DND-41 (cell line): ENCODE data around the gene DPY19L1.
"Not testable (repeated sequence)": the region's sequence is repeated elsewhere in the genome, so short reads cannot be mapped to it uniquely, and the experiment has no call there.

Experiments
- CTCF ChIP-seq: IDR thresholded peaks from 2 replicates; pipeline ENCODE4 v1.5.1; 2012; ENCODE audit warnings: borderline replicate concordance, low read length, moderate library complexity, mild to moderate bottlenecking; ENCODE audit not compliant: poor library complexity, severe bottlenecking; ENCODE audit errors: extremely low read depth
- EZH2 ChIP-seq: IDR thresholded peaks from 3 replicates; pipeline ENCODE4 v1.6.1; 2012; ENCODE audit warnings: borderline replicate concordance, low read depth, mild to moderate bottlenecking, moderate library complexity, low read length, inconsistent platforms; ENCODE audit not compliant: severe bottlenecking

- TF ChIP-seq CTCF, EZH2: not testable (repeated sequence)
These were observed 116.8 kb downstream of the DPY19L1 start for GRCh38 chr7:34920470-34920869.
